PFSK-1 (cell line): ENCODE data around the gene IRF1.

Experiments
- FOXP2 ChIP-seq: optimal IDR thresholded peaks from 2 replicates; pipeline ENCODE3; 2011; ENCODE audit warnings: borderline replicate concordance, control low read depth, inconsistent platforms; ENCODE audit not compliant: insufficient read depth; ENCODE audit errors: extremely low read length, extremely low read depth
- POLR2AphosphoS5 ChIP-seq: IDR thresholded peaks from 2 replicates; pipeline ENCODE4 v1.6.1; 2012; ENCODE audit warnings: low read depth, mild to moderate bottlenecking, control low read depth, low read length, moderate library complexity
- REST ChIP-seq, 2 experiments: IDR thresholded peaks; 2 replicates each; pipeline versions ENCODE4 v1.6.1 to v1.8.0; 2011 to 2012; ENCODE audit warnings: low read depth in 2 of 2, low read length in 2 of 2, control low read depth in 1 of 2, inconsistent platforms in 1 of 2, mild to moderate bottlenecking in 1 of 2, moderate library complexity in 1 of 2; ENCODE audit not compliant: insufficient read depth in 1 of 2
- SIN3A ChIP-seq: IDR thresholded peaks from 2 replicates; pipeline ENCODE4 v1.6.1; 2012; ENCODE audit warnings: mild to moderate bottlenecking, low read length, moderate library complexity, borderline replicate concordance; ENCODE audit not compliant: insufficient read depth
- TAF1 ChIP-seq: IDR thresholded peaks from 2 replicates; pipeline ENCODE4 v1.6.1; 2012; ENCODE audit warnings: low read length, control low read depth, borderline replicate concordance; ENCODE audit not compliant: insufficient read depth

GRCh38 chr5:132483101-132483500, 7.5 kb downstream of the IRF1 start:
- no peak for TF ChIP-seq REST (IDR thresholded peaks at IDR 0.05; ENCODE audit: insufficient read depth in 1 of 2, low read depth in 2 of 2, low read length in 2 of 2)
- TF ChIP-seq POLR2AphosphoS5 = no peak
- TF ChIP-seq FOXP2 = no peak
- TF ChIP-seq TAF1 = no peak
- TF ChIP-seq SIN3A = no peak
